SHP77 (cell line): ENCODE data around the gene STPG1.

Experiments used
- DNase-seq, 2 experiments: peaks; one replicate each; lab custom pipeline; 2025; lab: John Stamatoyannopoulos, UW

Gene STPG1

DNA sequence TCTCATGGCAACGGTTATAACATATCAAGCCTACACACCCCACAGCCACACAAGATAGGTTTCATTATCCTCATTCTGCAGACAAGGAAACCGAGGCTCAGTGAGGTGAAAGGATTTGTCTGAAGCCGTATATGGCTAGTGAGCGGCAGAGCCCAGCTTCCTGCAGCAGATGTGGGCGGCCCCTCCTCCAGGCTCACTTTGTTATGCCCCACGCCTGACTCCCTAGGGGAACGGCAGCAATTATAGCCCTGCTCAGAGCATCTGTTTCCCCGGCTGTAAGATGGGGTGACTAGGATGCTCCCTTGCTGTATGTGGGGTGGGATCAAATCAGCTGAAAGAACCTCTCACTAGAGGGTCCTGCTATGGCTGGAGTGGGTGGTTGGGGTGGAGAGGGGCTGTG, 72.3 kb downstream of the STPG1 start:
- no peak for DNase-seq

DNA sequence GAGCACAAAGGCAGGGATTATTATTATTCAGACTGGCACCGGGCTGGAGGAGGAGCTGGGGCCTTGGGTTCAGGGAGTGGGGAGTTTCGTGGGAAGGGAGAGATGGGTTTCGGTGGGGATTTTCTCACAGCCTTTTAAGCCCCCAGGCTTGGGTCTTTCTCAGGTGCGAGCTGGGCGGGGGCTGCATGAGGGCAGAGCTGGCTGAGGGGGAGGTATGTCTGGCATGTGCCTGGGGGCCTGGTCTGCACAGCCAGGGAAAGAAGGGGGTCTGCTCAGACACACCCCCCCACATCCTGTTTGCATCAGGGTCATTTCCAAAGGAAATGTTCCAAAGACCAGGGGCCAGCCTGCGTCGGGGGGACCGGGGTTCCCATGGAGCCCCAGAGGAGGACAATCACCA, 72.8 kb downstream of the STPG1 start:
- DNase-seq: no peak

DNA sequence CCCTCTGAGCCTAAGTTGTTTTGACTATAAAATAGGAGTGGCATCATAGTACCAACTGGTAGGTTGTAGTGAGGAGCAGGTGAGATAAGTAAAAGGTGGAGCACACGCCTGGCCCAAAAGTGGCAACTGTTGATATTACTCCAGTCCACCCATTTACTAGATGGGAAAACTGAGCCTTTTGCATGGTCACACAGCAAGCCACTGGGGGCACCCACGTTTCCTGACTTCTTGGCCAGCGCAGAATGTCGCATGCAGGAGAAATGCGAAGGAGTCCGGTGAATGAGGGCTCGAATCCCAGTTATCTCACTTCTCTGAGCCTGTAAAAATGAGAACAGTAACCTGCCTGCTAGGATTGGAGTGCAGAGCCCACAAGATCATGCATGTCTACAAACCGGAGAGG, 73.6 kb downstream of the STPG1 start:
- no peak for DNase-seq

DNA sequence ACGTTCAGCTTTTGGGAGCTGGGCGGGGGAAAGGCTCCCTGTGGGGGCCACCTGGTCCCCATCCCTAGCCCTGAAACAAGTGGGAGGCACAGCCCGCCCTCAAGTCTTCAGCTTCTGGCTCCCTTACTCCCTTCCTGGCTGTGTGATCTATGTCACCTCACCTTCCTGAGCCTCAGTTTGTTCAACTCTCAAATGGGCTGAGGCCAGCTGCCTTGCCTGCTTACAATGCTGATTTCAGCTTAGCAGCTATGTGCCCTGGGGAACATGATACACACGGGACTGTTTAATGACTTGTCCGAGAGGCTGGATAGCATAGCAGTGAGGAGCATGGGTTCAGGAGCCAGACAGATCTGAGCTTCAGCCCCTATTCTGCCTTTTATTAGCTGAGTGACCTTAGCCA, 75.1 kb downstream of the STPG1 start:
- no peak for DNase-seq

DNA sequence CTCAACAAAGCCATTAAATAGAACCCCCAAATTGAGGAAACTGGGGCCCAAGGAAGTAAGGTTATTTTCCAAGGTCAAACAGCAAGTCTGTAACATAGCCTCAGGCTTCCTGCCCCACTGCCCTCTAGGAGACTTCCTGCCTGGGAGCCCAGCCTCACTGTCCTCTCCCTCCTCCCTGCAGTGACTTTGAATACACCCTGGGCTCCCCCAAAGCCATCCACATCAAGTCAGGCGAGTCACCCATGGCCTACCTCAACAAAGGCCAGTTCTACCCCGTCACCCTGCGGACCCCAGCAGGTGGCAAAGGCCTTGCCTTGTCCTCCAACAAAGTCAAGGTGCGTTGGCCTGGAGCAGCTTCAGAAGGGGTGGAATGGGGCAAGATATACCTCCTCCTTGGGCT, 76.1 kb downstream of the STPG1 start:
- DNase-seq: no peak

DNA sequence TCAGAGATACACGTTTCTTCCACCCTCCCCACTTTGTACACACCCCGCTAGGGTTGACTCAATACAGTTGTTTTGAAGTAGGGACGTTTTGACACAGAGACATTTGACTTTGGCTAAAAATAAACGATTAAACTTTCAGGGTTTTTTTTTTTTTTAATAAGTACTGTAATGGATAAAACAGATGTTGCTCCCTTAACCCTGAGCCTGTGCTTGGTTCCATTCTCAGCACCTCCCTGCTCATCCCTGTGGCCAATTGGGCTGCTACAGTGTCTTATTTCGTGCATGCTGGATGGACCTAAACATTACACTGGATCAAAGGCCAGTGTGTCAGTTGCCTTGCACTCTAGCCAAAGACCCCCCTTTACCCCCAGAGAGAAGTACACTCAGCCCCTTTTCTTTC, 77.5 kb downstream of the STPG1 start:
- no peak for DNase-seq

DNA sequence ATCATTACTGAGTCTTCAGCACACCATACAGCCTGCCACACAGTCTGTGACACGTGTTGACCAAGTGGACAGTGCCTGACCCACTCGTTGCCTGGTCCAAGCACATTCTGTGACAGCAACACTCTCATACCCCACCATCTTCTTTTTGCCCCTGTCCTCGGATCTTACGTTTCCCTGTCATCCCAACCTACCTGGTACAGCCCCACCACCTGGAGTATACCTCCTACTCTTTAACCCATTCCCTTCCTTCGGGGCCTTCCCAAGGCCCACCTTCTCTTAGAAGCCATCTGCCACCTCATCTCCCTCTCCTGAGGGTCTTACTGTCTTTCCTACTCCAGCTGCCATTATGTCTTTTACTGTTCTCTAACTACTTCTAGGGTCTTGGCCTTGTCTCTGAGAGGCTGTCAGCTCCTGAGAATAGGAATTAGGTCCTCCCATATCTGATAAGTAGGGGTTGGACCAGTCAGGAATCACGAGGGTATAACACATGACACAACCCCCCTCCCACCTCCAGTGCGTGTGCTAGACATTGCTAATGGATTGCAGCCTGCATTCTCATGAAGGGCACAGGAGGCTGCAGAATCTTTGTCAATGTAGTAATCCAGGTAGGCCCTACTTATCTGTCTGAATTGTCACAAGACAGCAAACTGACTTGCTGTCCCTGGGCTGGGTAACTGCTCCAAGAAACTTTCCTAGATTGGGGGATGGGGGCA, 81.5 kb downstream of the STPG1 start:
- no peak for DNase-seq

DNA sequence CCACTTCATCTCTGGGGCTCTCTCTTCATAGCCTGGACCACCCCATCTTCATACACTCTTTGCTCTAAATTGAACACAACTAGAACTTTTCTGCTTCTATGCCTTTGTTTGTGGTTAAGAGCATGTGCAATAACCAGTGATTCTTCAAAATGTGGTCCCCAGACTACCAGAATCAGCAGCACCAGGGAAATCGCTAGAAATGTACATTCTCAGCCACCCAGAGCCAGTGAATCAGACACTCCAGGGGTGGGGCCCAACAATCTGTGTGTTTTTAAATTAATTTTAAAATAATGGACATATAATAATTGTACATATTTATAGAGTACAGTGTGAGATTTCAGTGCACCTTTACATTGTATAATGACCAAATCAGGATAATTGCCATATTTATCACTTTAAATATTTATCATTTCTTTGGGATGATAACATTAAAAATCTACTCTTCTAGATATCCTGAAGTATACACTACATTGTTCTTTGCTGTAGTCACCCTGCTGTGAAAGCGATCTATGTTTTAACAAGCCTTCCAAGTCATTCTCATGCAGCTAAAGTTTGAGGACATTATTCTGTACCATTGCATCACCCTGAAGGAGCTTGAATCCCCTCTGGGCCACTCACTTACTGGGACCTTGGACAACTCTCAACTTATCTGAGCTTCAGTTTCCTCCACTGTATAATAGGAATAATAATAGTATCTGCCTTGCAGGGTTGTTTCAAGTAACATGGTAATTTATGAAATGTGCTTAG, 83.6 kb downstream of the STPG1 start:
- no peak for DNase-seq

DNA sequence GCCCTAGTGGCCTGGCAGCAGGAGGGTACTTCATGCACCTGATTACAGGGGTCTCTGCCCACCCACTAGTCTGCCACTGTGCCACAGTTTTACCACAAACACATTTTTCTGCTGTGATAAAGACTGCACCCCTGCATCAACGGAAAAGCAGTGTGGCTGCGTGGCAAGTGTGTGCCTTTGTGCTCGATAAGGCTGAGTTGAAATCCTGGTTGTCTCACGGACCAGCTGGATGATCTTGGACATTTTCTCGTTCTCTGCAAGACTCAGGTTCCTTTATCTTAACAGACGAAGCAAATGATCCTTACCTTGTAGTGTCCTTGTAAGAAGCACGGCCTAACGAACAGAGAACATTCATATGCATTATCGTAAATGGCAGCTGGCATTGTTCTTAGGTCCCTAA, 84.3 kb downstream of the STPG1 start:
- DNase-seq: no peak

DNA sequence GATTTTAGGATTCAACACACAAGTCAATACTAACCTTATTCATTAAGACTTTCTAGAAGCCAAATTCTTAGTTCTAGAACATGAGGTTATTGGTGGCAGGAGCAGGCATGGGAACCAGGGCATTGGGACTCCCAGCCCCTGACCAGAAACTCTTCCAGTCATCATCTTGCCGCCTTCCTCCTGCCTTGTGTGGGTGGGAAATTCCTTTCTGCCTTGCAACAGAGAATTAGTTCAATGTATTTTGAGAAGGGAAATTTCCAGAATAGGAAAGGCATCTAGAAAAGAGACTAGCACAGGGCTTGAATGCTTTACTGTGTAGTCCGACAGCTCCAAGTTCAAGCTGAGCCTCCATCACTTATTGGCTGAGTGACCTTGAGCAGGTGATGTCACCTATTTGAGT, 85.7 kb downstream of the STPG1 start:
- no peak for DNase-seq

DNA sequence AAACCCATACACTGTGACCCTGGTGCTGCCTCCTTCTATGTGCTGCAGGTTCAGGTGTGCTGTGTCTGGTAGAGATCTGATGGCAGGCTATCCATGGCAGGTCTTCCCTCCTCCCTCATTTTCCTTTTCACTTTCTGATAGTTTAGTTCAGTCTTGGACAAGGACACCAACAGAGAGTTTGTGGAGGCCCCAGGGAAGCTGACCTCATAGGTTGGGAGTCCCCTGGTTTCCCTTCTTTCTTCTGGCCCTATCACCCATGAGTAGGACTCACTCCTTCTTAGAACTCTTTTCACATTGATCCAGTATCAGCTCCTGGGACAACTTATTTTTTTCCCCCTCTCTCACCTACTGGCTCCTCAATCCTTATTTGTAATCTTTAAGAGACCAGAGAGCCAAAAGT, 86.1 kb downstream of the STPG1 start:
- no peak for DNase-seq

DNA sequence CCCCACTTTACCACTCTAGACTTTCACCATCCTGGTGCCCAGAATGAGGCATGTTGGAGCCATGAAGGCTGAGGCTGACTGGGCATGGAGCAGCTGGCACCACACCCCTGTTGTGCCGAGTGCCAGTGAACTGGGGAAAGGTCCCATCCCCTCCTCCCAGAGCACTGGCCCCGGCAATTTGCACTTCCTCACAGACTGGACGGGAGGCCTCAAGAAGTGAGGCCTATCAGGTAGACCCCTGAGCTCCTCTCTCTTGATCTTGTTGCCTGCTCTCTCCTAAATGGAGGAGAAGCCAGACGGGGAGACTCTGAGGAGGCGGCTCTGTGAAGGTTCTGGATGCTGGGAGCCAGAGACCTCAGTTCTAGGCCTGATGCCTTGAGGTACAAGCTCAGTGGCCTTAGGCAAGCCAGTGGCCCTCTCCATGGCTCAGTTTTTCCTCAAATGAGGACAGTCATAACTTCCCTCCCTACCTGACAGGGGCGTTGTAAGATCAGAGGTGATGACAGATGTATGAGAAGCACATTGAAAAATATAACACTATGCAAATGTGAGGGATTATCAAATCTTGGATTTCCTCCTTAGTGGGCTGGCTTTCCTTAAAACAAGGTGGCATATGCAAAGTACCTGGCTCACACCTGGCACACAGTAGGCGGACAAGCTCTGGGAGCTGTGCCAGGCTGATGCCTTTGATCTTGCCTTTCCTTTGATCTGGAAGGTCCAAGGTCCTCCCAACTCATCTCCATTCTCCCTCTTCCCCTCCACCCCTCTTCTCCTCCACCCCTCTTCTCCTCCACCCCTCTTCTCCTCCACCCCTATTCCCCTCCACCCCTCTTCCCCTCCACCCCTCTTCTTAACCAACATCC, 87.8 kb downstream of the STPG1 start:
- DNase-seq: no peak

DNA sequence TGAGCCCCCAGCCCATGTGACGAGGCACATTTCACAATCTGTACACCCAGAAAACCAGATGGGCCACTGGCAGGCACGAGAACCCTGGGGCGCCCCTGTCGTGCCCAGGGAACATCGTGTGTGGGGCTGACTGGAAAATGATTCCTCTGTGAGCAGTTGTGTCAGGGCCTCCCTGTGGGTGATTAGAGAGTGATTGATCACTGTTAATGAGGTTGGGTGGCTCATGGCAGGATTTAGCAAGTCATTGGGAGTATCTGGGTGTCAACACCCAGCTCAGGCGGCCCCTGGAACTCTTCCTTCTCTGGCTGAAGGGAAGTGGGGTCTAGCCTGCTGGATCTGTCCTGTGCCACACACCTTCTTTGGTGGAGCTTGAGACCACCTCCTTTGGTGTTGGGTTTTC, 88.7 kb downstream of the STPG1 start:
- DNase-seq: no peak

DNA sequence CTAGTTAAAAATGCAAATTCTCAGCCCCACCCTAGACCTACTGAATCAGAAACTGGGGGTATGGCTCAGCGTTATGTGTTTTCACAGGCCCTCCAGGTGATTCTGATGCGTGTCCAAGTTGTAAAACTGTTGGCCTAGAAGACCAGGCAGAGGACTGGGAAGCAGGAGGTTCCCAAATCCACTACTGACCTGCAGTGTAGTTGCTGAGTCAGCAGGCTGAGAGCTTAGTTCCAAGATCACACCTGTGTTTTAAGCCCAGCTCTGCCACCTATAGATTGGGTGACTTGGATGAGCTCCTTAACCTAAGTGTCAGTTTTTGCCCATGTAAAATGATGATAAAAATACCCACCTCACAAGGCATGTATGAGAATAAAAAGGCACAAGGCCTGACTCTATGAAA, 90.3 kb downstream of the STPG1 start:
- no peak for DNase-seq

DNA sequence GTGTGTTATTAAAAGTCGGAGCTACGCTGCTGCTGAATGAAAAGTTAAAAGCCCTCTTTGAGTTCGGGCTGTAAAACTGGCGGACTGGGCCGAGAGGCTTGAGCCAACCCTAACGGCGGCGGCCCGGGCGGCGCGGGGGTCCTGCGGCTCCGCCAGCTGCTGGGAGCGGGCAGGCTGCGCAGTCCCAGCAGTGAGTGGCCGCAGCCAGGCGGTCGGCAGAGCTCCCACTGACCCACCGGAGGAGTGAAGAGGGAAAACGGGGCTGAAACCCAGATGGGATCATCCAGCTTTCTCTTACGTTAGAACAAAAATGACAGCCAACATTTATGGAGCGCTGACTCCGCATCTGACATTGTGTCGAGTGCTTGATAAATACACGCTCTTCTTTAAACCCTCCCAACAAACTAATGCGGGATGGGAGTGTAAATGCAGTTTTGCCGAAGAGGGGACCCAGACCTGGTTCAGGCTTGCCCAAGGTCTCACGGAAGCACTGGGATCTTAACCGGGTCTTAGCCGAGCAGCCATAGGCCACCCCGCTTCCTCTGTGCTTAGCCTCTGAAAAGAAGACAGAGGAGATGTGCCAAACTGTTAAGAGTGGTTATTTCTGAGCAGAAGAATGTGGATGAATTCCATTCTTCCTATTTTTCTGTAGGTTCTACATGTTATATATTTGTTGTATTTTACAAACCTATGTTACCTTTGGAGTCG, 91.0 kb downstream of the STPG1 start:
- DNase-seq: no peak

DNA sequence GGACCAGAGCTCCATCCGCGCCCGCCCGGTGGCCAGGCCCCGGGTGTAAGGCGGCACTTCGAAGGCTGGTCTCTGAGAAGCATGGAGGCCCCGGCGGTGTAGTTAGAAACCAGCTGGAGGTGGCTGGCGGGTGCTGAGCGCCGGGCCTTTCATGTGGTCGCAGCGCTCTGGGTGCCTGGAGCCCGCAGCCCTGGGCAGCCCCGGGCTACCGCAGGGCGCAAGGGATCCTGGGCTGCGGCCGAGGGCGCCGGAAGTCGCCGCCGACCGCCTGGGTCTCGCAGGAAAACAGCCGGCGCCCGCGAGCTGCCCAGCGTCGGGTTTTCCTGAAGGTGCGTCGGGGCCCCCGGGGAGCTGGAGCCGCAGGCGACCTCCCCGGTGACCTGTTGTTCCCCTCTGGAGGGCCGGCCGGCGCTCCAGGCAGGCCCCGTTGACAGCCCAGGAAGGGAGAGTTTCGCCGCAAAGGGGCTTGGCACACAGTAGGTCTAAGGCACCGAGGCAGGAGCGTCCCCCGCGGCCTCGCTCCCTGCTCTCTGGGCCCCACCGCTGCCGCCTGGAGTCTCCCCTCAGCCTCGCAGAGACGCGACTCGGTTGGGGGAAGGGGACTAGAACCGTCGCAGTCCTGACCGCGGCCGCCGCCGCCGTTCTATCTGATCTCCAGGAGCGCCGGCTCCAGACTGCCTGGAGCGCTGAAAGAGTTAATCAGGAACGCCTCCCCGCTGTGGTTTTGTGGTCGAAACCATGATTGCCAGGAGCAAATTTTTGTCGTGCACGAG, 91.7 kb downstream of the STPG1 start:
- no peak for DNase-seq

DNA sequence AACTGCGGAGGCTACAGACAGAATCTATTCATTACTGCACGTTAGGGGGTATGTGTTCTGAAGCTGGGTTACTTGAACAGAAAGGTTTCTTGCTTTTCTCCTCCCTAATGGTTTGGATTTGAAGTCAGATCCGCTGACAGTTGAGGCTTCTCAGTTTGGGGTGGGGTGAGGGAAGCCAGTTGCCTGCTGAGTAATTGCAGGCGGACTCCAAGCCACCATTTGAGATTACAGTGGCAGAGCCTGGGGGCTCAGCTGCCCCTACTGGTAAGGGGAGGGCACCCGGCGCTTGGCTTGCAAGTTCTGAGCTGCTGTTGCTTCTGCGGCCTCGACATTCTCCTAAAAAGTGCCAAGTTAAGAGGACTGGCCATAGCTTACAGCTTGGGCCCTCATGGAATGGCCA, 92.5 kb downstream of the STPG1 start:
- DNase-seq: no peak

DNA sequence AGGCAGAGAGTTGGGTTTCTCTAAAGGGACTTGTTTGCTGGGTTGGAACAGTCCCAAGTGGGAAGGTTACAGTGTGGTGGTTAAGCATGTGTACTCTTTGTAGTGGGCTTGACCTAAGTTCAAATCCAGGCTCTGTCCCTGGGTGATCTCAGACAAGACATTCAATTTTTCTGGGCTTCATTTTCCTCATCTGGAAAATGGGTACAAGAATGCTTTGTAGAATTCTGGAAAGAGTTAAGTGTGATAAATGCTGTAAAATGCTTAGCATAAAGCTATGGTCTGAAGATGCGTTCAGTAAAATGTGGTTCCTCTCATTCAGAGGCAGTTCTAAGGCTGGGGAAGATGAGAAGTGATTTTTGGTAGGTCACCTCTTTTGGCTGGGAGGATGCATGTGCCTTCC, 93.6 kb downstream of the STPG1 start:
- DNase-seq: no peak

DNA sequence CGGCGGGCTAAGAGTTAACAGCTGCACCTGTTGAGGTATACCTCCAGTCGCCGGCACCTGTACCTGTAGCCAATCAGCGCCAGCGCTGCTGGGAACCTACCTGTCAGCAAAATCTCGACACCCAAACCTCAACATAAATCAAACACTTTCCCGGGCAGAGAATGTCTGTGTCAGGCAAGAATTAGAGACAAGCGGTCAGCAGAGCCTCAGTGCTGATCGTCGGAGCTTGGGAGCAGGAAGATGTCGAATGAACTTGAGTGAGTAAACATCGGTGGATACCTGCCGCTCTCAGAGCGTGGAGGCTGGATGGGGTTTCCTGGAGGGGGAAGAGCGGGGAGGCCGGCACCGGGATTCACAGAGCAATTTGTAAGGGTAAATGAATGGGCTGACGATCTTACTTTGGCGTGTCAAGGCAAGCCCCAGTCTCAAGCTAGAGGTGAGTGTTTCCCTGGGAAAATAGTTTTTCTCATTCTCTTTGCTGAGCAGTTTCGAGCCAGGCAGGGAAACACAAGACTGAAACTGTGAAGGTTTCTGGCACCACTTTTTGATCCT, 94.2 kb downstream of the STPG1 start, which contains the start of gene GRHL3:
TSS of gene GRHL3 (plus strand) at position 46 of the 552 bp plus-strand sequence. CDS start at position 241, 195 bp downstream.
- DNase-seq: no peak

DNA sequence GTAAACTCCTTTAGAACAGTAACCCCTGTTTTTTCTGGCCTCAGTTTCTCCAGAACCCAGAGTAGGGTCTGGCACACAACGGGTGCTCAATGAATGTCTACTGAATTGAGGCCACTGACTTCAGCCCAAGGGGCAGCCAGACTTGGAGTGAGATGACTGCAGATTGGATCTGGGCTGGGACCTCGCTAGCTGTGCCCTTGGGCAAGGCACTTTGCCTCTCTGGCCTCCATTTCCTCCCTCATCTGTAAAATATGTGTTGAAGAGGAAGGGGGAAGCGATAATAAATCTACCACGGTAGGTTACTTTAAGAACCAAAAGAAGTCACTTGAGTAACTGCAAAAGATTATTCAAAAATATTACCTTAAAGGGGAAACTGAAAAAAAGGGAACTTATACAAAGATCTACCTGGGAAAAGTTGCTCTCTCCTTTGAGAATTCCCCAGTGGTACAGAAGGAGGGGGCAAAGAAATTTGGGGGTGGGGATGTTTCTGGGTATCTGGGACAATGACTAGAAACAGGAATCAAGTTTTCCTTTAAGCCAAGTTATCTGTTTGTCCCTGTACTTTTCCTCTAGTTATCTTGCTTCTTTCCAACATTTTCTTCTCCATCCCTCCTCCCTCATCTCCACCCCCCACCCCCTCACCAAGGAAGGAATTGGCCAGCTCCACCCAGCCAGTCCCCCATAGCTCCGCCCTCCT, 94.8 kb downstream of the STPG1 start:
- no peak for DNase-seq
